Caco-2 (cell line): ENCODE data around the gene GPATCH2L. TPM values are rescaled to one million over a fixed set of nuclear protein-coding genes. Genes with fewer than 3 reads are reported as not detected.

Experiments
- BruUV-seq: library from RNA; stranded (reverse); fragments of 400-500 nt; replicated peaks from 2 replicates; lab custom pipeline; 2021; lab: Mats Ljungman, UMichigan
- CTCF ChIA-PET: fragments of 300-600 bp; sonication (Branson Sonifier 250); formaldehyde crosslinking; loops from one replicate; lab custom pipeline; 2022; ENCODE audit warnings: antibody characterized with exemption; lab: Charles Lee
- POLR2A ChIA-PET: fragments of 300-600 bp; sonication (Branson Sonifier 250); formaldehyde crosslinking; loops from one replicate; lab custom pipeline; 2022; ENCODE audit warnings: antibody characterized with exemption; lab: Charles Lee
- DNase-seq, 2 experiments: peaks; one replicate each; pipeline versions ENCODE4 v3.0.0 to v3.0.0-alpha.2; 2020 to 2022
- H3K27me3 ChIP-seq: replicated peaks from 2 replicates; pipeline ENCODE4 v1.6.0; 2011; ENCODE audit warnings: low read length; ENCODE audit not compliant: control insufficient read depth, insufficient read depth
- H3K36me3 ChIP-seq: 2 replicates; pipeline ENCODE4 v1.5.1; 2011; ENCODE audit warnings: low read length; ENCODE audit not compliant: control insufficient read depth, insufficient read depth
- H3K4me1 ChIP-seq: fragments of 250-450 bp; sonication (Bioruptor Pico); 2 replicates; pipeline ENCODE4 v1.5.1; 2020; ENCODE audit warnings: mild to moderate bottlenecking
- H3K4me3 ChIP-seq: 2 replicates; pipeline ENCODE4 v1.5.1; 2011; ENCODE audit warnings: low read depth, mild to moderate bottlenecking, control low read depth, low read length
- H3K9me3 ChIP-seq: fragments of 250-450 bp; sonication (Bioruptor Pico); 2 replicates; pipeline ENCODE4 v1.5.1; 2020; ENCODE audit warnings: mild to moderate bottlenecking, moderate library complexity
- H3K27ac Mint-ChIP-seq: one replicate; pipeline ENCODE4 v1.8.0; 2022; ENCODE audit warnings: mixed read lengths; ENCODE audit not compliant: unreplicated experiment
- H3K27me3 Mint-ChIP-seq: one replicate; pipeline ENCODE4 v1.8.0; 2022; ENCODE audit warnings: mixed read lengths; ENCODE audit not compliant: insufficient read depth, unreplicated experiment
- H3K36me3 Mint-ChIP-seq: one replicate; pipeline ENCODE4 v1.8.0; 2022; ENCODE audit warnings: mild to moderate bottlenecking, mixed read lengths; ENCODE audit not compliant: insufficient read depth, unreplicated experiment
- H3K4me1 Mint-ChIP-seq: one replicate; pipeline ENCODE4 v1.8.0; 2022; ENCODE audit warnings: low read depth, mixed read lengths; ENCODE audit not compliant: unreplicated experiment
- H3K4me3 Mint-ChIP-seq: one replicate; pipeline ENCODE4 v1.8.0; 2022; ENCODE audit warnings: mild to moderate bottlenecking, moderate library complexity, mixed read lengths; ENCODE audit not compliant: unreplicated experiment
- H3K9me3 Mint-ChIP-seq: one replicate; pipeline ENCODE4 v1.8.0; 2022; ENCODE audit warnings: mixed read lengths; ENCODE audit not compliant: unreplicated experiment
- CTCF ChIP-seq, 2 experiments: fragments of 200-600 bp in 1 of 2; IDR thresholded peaks; 1 replicate in 1 of 2; 2 replicates in 1 of 2; pipeline versions ENCODE4 v1.5.1 to v1.8.0; 2011 to 2022; ENCODE audit warnings: antibody characterized with exemption in 1 of 2, control low read depth in 1 of 2, inconsistent platforms in 1 of 2, low read depth in 1 of 2, low read length in 1 of 2, mild to moderate bottlenecking in 1 of 2, moderate library complexity in 1 of 2; ENCODE audit not compliant: insufficient read depth in 1 of 2, severe bottlenecking in 1 of 2, unreplicated experiment in 1 of 2
- intact Hi-C: fragments of 100-400 bp; cut with micrococcal nuclease; formaldehyde crosslinking; loops from one replicate; pipeline ENCODE4 v1.10.0; 2022; ENCODE audit not compliant: unreplicated experiment
- total RNA-seq: library from RNA; stranded (reverse); gene quantifications from 2 replicates; pipeline ENCODE4 v1.2.3, GENCODE V29; 2022

GPATCH2L gene
- total RNA-seq, 1 experiment from 2014 or later = 41.6 TPM

GRCh38 chr14:76186308-76187027 is 34.7 kb downstream of the GPATCH2L start:
- H3K27me3 ChIP-seq = no peaks in the 10 kb centered on the region
- intact Hi-C loops = no loop called here
- Mint-ChIP-seq H3K36me3 (peaks cover 47% of the 10 kb centered on the region), H3K4me3 (no peak overlapping the region), H3K27me3 (no peaks in the 10 kb centered on the region), H3K4me1 (no peaks in the 10 kb centered on the region), H3K9me3 (no peaks in the 10 kb centered on the region), H3K27ac (no peak overlapping the region)
- no peaks in the 10 kb centered on the region for H3K4me1 ChIP-seq
- no peaks in the 10 kb centered on the region for H3K9me3 ChIP-seq
- ChIA-PET POLR2A (no interaction called here), CTCF (no interaction called here)
- DNase-seq = no peak
- H3K4me3 ChIP-seq = no peak overlapping the region
- TF ChIP-seq CTCF (IDR thresholded peaks at IDR 0.05; ENCODE audit: insufficient read depth in 1 of 2, low read depth in 1 of 2, low read length in 1 of 2, severe bottlenecking in 1 of 2, unreplicated experiment in 1 of 2) = no peak
- BruUV-seq = no TSS peak
- H3K36me3 ChIP-seq = peaks cover 2% of the 10 kb centered on the region; the same call in 1 of the 2 replicates

DNA sequence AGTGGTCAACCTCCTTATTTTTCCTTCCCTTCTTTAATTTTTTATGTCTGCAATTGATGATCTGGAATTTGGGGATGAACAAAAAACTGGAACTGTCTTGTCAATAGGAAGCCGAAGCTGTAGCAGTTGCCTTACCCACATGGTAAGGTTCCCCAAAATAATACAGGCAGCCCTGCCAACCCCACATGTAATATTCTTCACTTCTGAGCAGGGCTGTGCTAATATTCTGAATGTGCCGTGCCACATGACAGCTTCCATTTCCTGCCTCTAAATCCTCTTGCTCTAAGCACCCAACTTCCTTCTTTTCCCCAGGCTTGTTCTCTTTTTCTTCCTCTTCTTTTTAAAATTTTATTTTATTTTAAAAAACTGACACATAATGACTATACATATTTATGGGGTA is 39.6 kb downstream of the GPATCH2L start:
- H3K4me1 ChIP-seq = no peaks in the 10 kb centered on the region
- H3K4me1 Mint-ChIP-seq = no peaks in the 10 kb centered on the region

DNA sequence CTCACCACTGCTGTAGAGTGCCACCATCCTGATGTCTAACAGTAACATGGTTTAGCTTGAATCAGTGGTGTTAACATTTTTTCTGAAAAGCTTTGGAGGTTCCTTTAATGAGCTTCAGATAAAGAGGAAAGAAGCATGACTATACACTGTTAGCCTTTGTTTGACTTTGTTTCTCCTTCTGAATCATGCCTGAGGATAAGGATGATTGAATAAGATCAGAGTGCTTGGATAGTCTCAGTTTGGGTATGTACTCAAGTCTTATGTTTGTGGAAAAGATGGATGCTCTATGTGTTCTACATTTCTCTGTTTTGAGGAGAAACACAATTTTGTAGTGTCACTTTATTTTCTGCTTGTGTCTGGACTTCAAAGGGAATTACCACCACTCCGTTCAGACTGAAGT is 42.0 kb downstream of the GPATCH2L start:
- BruUV-seq = no TSS peak
- Mint-ChIP-seq H3K4me3 (no peak overlapping the region), H3K9me3 (no peaks in the 10 kb centered on the region), H3K27me3 (no peaks in the 10 kb centered on the region), H3K36me3 (peaks cover 32% of the 10 kb centered on the region), H3K4me1 (no peaks in the 10 kb centered on the region), H3K27ac (no peak overlapping the region)
- ChIA-PET CTCF (no interaction called here), POLR2A (no interaction called here)
- Histone ChIP-seq H3K27me3 (no peaks in the 10 kb centered on the region), H3K36me3 (no peaks in the 10 kb centered on the region), H3K4me3 (no peak overlapping the region), H3K9me3 (no peaks in the 10 kb centered on the region), H3K4me1 (no peaks in the 10 kb centered on the region)
- no peak for DNase-seq
- intact Hi-C loops = no loop called here
- no peak for TF ChIP-seq CTCF (IDR thresholded peaks at IDR 0.05; ENCODE audit: insufficient read depth in 1 of 2, low read depth in 1 of 2, low read length in 1 of 2, severe bottlenecking in 1 of 2, unreplicated experiment in 1 of 2)

More for the DNA sequence above, 39.6 kb downstream of the GPATCH2L start:
- Mint-ChIP-seq H3K9me3 (no peaks in the 10 kb centered on the region), H3K27ac (no peak overlapping the region), H3K4me3 (no peak overlapping the region), H3K36me3 (peaks cover 33% of the 10 kb centered on the region), H3K27me3 (no peaks in the 10 kb centered on the region)
- intact Hi-C loops = no loop called here
- Histone ChIP-seq H3K9me3 (no peaks in the 10 kb centered on the region), H3K4me3 (no peak overlapping the region), H3K36me3 (no peaks in the 10 kb centered on the region), H3K27me3 (no peaks in the 10 kb centered on the region)
- ChIA-PET POLR2A (no interaction called here), CTCF (no interaction called here)
- TF ChIP-seq CTCF (IDR thresholded peaks at IDR 0.05; ENCODE audit: insufficient read depth in 1 of 2, low read depth in 1 of 2, low read length in 1 of 2, severe bottlenecking in 1 of 2, unreplicated experiment in 1 of 2) = no peak
- no peak for DNase-seq
- no TSS peak for BruUV-seq
